Esophagus squamous epithelium (tissue), 4 donors: ENCODE measurements around the gene FIP1L1.

Experiments
- POLR2A ChIP-seq, 4 donors: fragments of 450-650 bp; IDR thresholded peaks; one replicate each; pipeline ENCODE4 v1.6.1; 2017; ENCODE audit warnings: antibody characterized with exemption in 4 of 4, mild to moderate bottlenecking in 4 of 4, moderate library complexity in 3 of 4
- TF ChIP-seq, protein P1 (sequence below), 6 experiments: fragments of 450-650 bp in 4 of 6; fragments of 200-600 bp in 2 of 6; sonication (generic) in 2 of 6; IDR thresholded peaks; one replicate each; pipeline ENCODE4 v1.5.1; 2016 to 2019; ENCODE audit warnings: antibody characterized with exemption in 6 of 6, mild to moderate bottlenecking in 4 of 6, moderate library complexity in 4 of 6

DNA sequence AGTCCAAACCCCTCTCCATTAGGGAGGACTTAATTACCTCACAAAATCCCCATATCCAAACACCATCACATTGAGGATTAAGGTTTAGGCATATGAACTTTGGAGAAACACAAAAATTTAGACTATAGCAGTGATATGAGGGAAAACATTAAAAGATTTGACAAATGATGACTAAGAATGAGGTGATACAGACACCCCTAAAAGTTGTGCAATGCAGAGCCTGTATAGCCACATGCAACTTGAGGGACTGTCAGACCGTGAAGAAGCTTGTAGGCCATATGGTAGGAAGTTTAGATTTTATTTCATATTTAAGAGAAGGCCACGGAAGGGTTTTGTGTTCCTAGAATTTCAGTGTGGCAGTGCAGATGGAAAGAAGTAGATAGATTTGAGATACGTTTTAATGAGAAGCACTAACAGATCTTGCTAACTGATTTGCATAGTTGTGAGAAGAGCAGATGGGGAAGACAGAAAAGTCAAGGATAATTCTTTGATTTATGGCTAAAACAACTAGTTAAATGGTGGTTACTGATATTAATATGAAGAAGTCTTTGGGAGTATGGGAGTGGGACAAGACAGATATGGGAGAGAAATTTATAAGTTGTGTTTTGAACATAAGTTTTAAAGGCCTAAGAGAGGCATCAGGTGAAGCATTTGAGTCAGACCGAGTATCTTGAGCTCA is 5.5 kb upstream of the FIP1L1 start:
- no peak for TF ChIP-seq POLR2A (IDR thresholded peaks at IDR 0.05)
- TF ChIP-seq, protein P1, sequence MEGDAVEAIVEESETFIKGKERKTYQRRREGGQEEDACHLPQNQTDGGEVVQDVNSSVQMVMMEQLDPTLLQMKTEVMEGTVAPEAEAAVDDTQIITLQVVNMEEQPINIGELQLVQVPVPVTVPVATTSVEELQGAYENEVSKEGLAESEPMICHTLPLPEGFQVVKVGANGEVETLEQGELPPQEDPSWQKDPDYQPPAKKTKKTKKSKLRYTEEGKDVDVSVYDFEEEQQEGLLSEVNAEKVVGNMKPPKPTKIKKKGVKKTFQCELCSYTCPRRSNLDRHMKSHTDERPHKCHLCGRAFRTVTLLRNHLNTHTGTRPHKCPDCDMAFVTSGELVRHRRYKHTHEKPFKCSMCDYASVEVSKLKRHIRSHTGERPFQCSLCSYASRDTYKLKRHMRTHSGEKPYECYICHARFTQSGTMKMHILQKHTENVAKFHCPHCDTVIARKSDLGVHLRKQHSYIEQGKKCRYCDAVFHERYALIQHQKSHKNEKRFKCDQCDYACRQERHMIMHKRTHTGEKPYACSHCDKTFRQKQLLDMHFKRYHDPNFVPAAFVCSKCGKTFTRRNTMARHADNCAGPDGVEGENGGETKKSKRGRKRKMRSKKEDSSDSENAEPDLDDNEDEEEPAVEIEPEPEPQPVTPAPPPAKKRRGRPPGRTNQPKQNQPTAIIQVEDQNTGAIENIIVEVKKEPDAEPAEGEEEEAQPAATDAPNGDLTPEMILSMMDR (IDR thresholded peaks at IDR 0.05), result no peak
